GM21381 (cell line): ENCODE data around the gene ARHGAP22.

ENCODE experiments used
- ATAC-seq: cut with Tn5 transposase; IDR thresholded peaks from one replicate; pipeline ENCODE4 v1.9.1; 2021; ENCODE audit warnings: mild to moderate bottlenecking, moderate library complexity; ENCODE audit not compliant: unreplicated experiment

ARHGAP22 gene

GRCh38 chr10:48501226-48501625, 103.6 kb downstream of the ARHGAP22 start:
- ATAC-seq, result no peak

GRCh38 chr10:48500771-48501170, 104.1 kb downstream of the ARHGAP22 start:
- no peak for ATAC-seq

GRCh38 chr10:48498940-48499510, 105.8 kb downstream of the ARHGAP22 start:
- ATAC-seq, result no peak

GRCh38 chr10:48497780-48498770, 106.8 kb downstream of the ARHGAP22 start:
- no peak for ATAC-seq

- ATAC-seq, result no peak
Measured at GRCh38 chr10:48496831-48497779, 107.8 kb downstream of the ARHGAP22 start.

- no peak for ATAC-seq
Measured at GRCh38 chr10:48496105-48496830, 108.6 kb downstream of the ARHGAP22 start.

GRCh38 chr10:48495282-48496045, 109.4 kb downstream of the ARHGAP22 start:
- ATAC-seq, result no peak

- no peak for ATAC-seq
Measured at GRCh38 chr10:48494611-48495010, 110.3 kb downstream of the ARHGAP22 start.

GRCh38 chr10:48494073-48494472, 110.8 kb downstream of the ARHGAP22 start:
- no peak for ATAC-seq

GRCh38 chr10:48493083-48493871, 111.6 kb downstream of the ARHGAP22 start:
- ATAC-seq, result no peak

- no peak for ATAC-seq
Measured at GRCh38 chr10:48492201-48492600, 112.7 kb downstream of the ARHGAP22 start.

GRCh38 chr10:48491392-48492139, 113.3 kb downstream of the ARHGAP22 start:
- no peak for ATAC-seq

GRCh38 chr10:48490946-48491345, 113.9 kb downstream of the ARHGAP22 start:
- no peak for ATAC-seq

GRCh38 chr10:48490571-48490940, 114.3 kb downstream of the ARHGAP22 start:
- no peak for ATAC-seq

- no peak for ATAC-seq
Measured at GRCh38 chr10:48489099-48489498, 115.8 kb downstream of the ARHGAP22 start.

GRCh38 chr10:48487244-48487643, 117.6 kb downstream of the ARHGAP22 start:
- ATAC-seq, result no peak

- ATAC-seq, result no peak
Measured at GRCh38 chr10:48485711-48486110, 119.2 kb downstream of the ARHGAP22 start.

- ATAC-seq, result no peak
Measured at GRCh38 chr10:48484911-48485310, 120.0 kb downstream of the ARHGAP22 start.
